Parathyroid adenoma (tissue), 2 donors: ENCODE measurements around the gene PPARD.

Experiments
- H2AFZ ChIP-seq: fragments of 300-600 bp; sonication (generic); one replicate; pipeline ENCODE4 v1.7.0; 2017; ENCODE audit warnings: antibody characterized with exemption, mild to moderate bottlenecking
- H3K27ac ChIP-seq: fragments of 300-600 bp; sonication (generic); one replicate; pipeline ENCODE4 v1.7.0; 2017
- H3K27me3 ChIP-seq: fragments of 300-600 bp; sonication (generic); one replicate; pipeline ENCODE4 v1.7.0; 2017; ENCODE audit warnings: low read length; ENCODE audit not compliant: control insufficient read depth, insufficient read depth
- H3K36me3 ChIP-seq: fragments of 300-600 bp; sonication (generic); one replicate; pipeline ENCODE4 v1.7.0; 2017; ENCODE audit warnings: low read length; ENCODE audit not compliant: control insufficient read depth, insufficient read depth
- H3K4me1 ChIP-seq: fragments of 300-600 bp; sonication (generic); one replicate; pipeline ENCODE4 v1.7.0; 2017; ENCODE audit warnings: control low read depth
- H3K4me2 ChIP-seq: fragments of 300-600 bp; sonication (generic); one replicate; pipeline ENCODE4 v1.7.0; 2017; ENCODE audit warnings: low read length
- H3K4me3 ChIP-seq: fragments of 300-600 bp; sonication (generic); one replicate; pipeline ENCODE4 v1.7.0; 2017; ENCODE audit warnings: low read depth, low read length
- H3K79me2 ChIP-seq: fragments of 300-600 bp; sonication (generic); one replicate; pipeline ENCODE4 v1.7.0; 2017; ENCODE audit warnings: control low read depth
- H3K9ac ChIP-seq: fragments of 300-600 bp; sonication (generic); one replicate; pipeline ENCODE4 v1.7.0; 2017; ENCODE audit warnings: mild to moderate bottlenecking
- H3K9me3 ChIP-seq: fragments of 300-600 bp; sonication (generic); one replicate; pipeline ENCODE4 v1.7.0; 2017; ENCODE audit warnings: low read length; ENCODE audit not compliant: control insufficient read depth
- TF ChIP-seq, protein P1 (sequence below): fragments of 300-600 bp; sonication (generic); IDR thresholded peaks from one replicate; pipeline ENCODE4 v1.7.0; 2017; ENCODE audit warnings: antibody characterized with exemption, mild to moderate bottlenecking
- donor health status: primary hyperparathyroidism.

Gene PPARD

DNA sequence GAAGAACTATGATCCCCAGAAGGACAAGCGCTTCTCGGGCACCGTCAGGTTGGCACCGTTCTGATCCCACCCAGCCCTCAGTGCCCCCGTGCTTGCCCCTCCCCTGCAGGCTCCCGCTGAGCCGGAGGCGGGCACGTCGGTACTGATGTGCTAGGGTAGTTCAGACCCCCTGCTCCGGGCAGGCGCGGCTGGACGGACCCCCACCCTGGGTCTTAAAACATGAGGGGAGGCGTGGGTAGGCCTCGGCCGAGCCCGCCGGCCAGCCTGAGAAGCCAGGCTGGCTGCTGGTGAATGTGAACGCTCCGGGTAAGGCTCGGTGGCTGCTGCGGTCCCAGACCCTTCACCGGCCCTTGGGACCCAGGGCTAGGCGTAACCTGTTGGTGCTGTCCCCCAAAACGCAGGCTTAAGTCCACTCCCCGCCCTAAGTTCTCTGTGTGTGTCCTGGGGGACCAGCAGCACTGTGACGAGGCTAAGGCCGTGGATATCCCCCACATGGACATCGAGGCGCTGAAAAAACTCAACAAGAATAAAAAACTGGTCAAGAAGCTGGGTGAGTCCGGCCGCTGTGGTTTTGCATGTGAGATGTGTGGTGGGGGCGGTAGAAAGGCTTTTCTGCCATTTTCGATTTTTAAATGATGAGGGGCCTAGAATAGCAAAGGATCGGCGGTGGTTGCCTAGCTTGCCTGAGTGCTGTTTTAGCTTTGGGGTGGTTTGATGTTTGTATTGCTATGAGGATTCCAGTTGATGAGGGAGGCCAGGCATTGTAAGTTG, 126.8 kb downstream of the PPARD start:
- Histone ChIP-seq H3K4me3 (peak overlapping the region; percentile 97), H3K4me2 (peak overlapping the region; percentile 98), H3K9ac (peak overlapping the region; percentile 5), H3K9me3 (no peaks in the 10 kb centered on the region), H3K79me2 (no peaks in the 10 kb centered on the region), H3K4me1 (peaks cover 15% of the 10 kb centered on the region), H3K36me3 (no peaks in the 10 kb centered on the region), H3K27me3 (no peaks in the 10 kb centered on the region), H3K27ac (peak overlapping the region; percentile 83), H2AFZ (peak overlapping the region; percentile 99)
- TF ChIP-seq, protein P1, sequence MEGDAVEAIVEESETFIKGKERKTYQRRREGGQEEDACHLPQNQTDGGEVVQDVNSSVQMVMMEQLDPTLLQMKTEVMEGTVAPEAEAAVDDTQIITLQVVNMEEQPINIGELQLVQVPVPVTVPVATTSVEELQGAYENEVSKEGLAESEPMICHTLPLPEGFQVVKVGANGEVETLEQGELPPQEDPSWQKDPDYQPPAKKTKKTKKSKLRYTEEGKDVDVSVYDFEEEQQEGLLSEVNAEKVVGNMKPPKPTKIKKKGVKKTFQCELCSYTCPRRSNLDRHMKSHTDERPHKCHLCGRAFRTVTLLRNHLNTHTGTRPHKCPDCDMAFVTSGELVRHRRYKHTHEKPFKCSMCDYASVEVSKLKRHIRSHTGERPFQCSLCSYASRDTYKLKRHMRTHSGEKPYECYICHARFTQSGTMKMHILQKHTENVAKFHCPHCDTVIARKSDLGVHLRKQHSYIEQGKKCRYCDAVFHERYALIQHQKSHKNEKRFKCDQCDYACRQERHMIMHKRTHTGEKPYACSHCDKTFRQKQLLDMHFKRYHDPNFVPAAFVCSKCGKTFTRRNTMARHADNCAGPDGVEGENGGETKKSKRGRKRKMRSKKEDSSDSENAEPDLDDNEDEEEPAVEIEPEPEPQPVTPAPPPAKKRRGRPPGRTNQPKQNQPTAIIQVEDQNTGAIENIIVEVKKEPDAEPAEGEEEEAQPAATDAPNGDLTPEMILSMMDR = no peak

DNA sequence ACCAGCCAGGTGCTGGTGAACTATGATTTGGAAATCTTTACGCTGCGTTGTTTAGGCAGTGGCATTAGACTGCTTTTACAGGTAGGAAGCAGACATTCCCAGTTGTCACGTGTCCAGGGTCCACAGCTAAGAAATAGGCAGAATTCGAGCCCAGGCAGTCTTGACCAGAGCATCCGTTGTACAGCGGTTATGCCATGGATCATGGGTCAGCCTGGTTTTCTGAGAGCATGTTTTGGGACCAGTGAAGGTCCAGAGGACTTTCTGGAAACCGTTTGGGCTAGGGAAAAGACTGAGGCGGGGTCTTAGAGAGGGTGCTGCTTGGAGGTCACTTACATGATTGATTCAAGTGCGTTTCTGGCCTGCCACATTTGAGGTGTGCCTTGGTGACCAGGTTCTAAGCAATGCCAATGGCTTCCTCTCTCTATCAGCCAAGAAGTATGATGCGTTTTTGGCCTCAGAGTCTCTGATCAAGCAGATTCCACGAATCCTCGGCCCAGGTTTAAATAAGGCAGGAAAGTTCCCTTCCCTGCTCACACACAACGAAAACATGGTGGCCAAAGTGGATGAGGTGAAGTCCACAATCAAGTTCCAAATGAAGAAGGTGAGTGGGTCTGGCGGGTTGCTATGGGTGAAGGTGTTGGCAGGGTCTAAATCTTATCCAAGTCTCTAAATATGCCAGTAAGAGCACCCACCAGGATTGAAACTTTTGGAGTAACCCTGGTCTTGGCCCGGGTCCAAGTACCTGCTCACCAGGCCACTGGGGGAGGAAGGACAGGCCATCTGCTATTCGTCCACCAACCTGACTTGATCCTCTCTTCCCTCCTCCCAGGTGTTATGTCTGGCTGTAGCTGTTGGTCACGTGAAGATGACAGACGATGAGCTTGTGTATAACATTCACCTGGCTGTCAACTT, 127.6 kb downstream of the PPARD start:
- no peak overlapping the region for H3K27ac ChIP-seq
- H3K79me2 ChIP-seq = no peaks in the 10 kb centered on the region
- peak overlapping the region; percentile 97 for H3K4me3 ChIP-seq
- H3K36me3 ChIP-seq = no peaks in the 10 kb centered on the region
- peaks cover 15% of the 10 kb centered on the region for H3K4me1 ChIP-seq
- H2AFZ ChIP-seq = no peak overlapping the region
- H3K9me3 ChIP-seq = no peaks in the 10 kb centered on the region
- TF ChIP-seq, protein P1 = no peak
- no peaks in the 10 kb centered on the region for H3K27me3 ChIP-seq
- no peak overlapping the region for H3K9ac ChIP-seq
- H3K4me2 ChIP-seq = peak overlapping the region; percentile 98

DNA sequence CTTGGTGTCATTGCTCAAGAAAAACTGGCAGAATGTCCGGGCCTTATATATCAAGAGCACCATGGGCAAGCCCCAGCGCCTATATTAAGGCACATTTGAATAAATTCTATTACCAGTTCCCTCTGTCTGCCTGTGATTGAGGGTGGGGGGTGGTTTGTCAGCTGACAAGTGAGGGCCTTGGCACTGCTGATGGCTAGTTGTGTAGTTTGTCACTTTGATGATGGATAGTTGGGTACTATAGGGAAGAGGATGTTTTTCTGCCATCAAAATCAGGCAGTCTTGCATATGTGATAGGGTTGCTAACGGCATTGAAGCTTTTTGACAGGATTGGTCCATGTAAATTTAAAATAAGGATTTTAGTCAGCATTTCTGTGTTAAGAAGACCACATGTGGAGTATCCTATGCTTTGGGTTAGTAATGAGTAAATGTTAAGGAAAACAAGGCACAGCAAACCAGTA, 128.3 kb downstream of the PPARD start:
- no peak overlapping the region for H2AFZ ChIP-seq
- no peak overlapping the region for H3K4me2 ChIP-seq
- no peaks in the 10 kb centered on the region for H3K79me2 ChIP-seq
- peaks cover 15% of the 10 kb centered on the region for H3K4me1 ChIP-seq
- no peak overlapping the region for H3K9ac ChIP-seq
- H3K36me3 ChIP-seq = no peaks in the 10 kb centered on the region
- no peaks in the 10 kb centered on the region for H3K27me3 ChIP-seq
- TF ChIP-seq, protein P1 = no peak
- no peaks in the 10 kb centered on the region for H3K9me3 ChIP-seq
- H3K27ac ChIP-seq = no peak overlapping the region
- H3K4me3 ChIP-seq = no peak overlapping the region

DNA sequence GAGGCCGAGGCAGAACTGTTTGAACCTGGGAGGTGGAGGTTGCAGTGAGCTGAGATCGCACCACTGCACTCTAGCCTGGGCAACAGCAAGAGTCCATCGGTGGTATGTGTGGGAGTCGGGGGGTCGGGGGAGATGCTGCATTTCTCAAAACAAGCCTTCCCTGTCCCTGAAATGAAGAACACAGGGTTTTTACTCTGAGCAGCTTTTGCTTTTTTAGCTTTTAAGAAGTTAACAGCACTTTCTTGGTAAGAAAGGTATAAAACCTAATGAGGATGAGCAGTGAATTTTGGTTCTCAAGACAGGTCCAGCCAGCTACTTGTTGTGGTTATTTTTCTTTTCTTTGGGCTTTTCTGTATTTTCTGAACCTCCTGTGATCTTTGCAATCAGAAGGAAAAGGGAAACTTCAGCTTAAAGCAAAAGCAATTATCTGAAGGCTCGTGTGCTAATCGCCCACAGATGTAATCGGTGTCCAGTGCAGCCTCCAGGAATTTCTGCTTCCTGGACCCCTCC, 129.5 kb downstream of the PPARD start:
- no peak overlapping the region for H3K4me3 ChIP-seq
- no peak overlapping the region for H2AFZ ChIP-seq
- H3K9me3 ChIP-seq = no peaks in the 10 kb centered on the region
- peaks cover 15% of the 10 kb centered on the region for H3K4me1 ChIP-seq
- H3K27ac ChIP-seq = no peak overlapping the region
- TF ChIP-seq, protein P1 = no peak
- no peaks in the 10 kb centered on the region for H3K79me2 ChIP-seq
- no peaks in the 10 kb centered on the region for H3K27me3 ChIP-seq
- no peak overlapping the region for H3K9ac ChIP-seq
- H3K36me3 ChIP-seq = no peaks in the 10 kb centered on the region
- H3K4me2 ChIP-seq = no peak overlapping the region
